OCI-M2 (cell line): ENCODE measurements around the gene RNU1-2.
"Not testable (repeated sequence)": the region's sequence is repeated elsewhere in the genome, so short reads cannot be mapped to it uniquely, and the experiment has no call there.

ENCODE experiments used
- DNase-seq: peaks from one replicate; lab custom pipeline; 2025; ENCODE audit not compliant: unreplicated experiment; lab: John Stamatoyannopoulos, UW

The RNU1-2 gene

DNA sequence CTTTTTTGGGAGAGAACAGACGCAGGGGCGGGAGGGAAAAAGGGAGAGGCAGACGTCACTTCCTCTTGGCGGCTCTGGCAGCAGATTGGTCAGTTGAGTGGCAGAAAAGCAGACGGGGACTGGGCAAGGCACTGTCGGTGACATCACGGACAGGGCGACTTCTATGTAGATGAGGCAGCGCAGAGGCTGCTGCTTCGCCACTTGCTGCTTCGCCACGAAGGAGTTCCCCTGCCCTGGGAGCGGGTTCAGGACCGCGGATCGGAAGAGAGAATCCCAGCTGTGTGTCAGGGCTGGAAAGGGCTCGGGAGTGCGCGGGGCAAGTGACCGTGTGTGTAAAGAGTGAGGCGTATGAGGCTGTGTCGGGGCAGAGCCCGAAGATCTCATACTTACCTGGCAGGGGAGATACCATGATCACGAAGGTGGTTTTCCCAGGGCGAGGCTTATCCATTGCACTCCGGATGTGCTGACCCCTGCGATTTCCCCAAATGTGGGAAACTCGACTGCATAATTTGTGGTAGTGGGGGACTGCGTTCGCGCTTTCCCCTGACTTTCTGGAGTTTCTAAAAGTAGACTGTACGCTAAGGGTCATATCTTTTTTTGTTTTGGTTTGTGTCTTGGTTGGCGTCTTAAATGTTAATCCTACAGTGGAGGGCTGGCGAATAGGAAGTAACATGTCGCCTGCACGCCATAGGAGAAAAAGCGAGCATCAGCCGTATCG, at the start of gene RNU1-2:
TSS of gene RNU1-2 (plus strand) at position 383 of the 718 bp plus-strand sequence.
- peak; percentile 26 for DNase-seq

DNA sequence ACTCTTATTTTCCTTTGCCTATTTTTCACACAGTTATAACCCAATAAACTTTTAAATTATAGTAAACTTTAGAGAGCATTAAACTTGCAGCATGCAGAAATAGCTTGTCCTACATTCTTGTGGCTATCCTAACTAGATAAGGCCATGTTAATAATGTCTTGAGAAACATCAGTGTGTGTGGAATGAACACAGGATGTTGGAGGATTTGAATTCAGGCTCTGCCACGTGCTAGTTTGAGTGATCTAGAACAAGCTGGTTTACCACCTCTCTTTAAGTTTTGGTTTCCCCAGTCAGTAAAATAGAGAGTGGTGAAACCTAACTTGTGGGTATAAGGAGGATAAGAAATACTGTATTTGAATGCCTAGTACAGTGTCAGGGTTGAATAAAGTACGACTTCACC, 39.6 kb upstream of the RNU1-2 start:
- not testable (repeated sequence) for DNase-seq

DNA sequence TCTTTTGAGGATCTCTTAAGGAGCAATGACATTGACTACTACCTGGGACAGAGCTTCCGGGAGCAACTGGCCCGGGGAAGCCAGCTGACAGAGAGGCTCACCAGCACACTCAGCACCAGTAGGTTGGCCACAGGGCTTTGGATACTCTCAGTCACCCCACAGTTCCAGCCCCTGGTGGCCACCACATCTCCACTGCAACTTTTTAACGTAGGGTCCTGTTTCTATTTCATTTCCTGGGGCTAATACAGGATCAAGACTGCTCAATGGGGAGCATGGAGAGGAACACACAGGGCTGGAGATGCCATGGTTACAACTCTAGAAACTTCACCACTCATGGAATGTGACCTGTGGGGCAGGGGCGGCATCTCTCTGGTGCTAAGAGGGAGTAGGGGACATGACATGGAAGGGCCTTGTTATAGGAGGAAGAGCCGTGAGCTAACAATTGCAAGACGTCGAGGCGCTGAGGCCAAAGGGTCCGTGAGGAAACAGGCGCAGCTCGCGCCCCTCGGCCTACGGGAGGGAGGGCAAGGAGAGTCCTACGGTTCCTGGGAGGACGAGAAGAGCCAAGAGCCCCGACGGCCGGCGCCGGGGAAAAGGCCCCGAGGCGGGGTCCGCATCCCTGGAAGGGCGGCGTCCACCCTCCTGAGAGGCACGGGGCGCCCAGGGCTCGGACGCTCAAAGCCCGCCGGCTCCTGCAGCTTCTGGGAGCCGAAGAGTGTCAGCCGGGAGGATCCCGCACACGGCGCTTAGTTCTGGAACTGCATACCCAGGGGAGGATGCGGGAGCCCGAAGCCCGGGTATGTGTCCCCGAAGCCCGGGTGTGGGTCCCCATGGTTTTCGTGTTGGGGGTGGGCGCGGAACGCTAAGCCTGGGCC, 36.4 kb upstream of the RNU1-2 start:
- DNase-seq, result not testable (repeated sequence)

DNA sequence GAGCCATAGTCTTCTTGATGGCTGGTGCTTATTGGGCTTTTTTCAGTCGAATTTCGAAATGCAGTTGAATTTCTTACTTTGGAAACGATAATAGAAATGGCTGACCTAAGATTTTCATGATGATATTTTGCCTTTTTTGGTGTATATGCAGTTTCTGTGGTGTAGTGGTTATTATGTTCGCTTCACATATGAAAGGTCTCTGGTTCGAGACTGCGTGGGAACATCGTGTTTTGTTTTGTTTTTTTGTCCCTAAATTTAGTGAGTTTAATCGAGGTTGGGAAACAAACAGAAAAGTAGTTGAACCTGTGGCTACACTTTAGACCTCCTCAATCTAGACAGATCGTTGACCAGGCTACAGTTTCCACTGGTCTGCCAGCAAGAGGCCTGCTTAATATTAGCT, 35.7 kb upstream of the RNU1-2 start:
- not testable (repeated sequence) for DNase-seq

DNA sequence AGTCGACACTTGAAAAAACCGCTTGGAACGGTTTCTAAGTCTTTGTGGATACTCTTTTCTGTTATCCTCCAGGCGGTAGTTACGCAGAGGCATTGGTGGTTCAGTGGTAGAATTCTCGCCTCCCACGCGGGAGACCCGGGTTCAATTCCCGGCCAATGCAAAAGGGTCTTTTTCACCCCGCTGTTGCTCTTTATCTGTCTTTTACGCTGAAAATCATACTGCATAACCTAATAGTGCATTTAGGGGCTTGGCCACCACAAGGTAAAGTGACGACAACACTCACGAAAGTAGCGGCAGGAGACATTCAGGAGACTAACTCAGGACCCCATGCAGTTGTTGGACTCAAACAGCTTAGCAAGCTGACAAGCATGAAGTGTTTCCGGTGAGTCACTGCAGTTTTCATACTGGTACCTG, 33.9 kb upstream of the RNU1-2 start:
- DNase-seq, result not testable (repeated sequence)

DNA sequence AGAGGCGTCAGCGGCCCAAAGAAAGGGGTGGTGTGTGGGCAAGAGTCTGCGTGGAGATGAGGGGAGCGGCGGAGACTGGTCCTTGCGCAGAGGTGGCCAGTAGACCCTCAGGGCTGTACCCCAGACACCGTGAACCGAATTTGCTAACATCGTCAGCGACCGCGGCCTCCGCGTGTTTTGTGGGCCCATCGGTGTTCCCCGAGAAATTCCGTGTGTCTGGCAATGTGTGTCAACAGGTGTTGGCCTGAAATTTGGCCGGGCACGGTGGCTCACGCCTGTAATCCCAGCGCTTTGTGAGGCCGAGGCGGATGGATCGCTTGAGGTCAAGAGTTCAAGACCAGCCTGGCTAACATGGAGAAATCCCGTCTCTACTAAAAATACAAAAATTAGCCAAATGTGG, 33.4 kb upstream of the RNU1-2 start:
- DNase-seq, result not testable (repeated sequence)

DNA sequence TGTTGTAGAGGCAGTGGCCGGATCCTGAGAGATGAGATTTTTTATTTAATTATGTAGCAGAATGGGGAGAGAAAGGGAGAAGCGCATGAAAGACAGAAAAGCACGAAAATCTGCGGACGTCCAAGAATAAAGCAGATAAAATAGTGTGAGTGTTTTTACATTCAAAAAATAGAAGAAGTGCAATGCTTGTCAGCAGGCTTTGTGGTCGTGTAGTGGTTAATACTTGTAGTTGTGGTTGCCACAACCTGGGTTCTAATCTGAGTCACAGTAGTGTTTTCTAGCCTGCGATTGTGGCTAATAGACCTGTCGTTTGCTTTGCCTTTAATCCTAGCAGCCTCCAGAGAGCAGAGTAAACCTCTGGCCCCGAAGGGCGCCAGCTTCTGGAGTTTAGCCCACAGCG, 32.8 kb upstream of the RNU1-2 start:
- DNase-seq, result not testable (repeated sequence)

DNA sequence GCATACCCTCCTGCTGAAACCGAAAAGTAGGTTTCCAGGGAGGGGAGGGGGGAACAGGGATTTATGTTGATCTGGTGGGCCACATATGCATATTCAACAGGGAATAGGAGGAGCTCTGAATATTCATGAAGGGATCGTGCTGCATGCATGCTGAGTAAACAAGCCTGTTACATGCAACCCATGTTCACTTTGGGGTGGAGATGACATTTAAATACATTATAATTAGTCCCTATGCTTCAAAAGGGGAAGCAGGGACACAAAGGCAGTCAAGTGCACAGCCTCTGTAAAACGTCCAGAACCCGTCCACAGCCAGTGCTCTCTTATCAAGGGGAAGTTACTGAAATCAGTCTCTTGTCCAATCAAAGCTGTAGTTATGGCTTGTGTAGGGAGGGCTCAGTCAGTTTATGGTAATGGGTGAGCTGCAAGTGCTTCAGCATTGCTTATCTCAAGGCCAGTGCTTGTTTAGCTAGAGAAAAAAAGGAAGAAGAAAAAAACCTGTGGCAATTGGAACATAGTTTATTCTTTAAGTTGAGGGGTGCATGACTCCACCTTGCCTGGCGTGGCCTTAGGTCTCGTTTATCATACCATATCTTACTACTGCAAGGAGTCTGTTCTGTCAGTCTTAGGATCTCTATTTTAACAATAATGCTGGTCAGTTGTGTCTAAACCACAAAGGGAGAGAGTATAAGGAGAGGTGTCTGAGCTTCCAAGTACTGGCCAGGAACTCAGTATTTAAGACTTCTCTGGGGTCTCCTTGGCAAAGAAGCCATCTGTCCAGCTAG, 28.7 kb upstream of the RNU1-2 start:
- not testable (repeated sequence) for DNase-seq

DNA sequence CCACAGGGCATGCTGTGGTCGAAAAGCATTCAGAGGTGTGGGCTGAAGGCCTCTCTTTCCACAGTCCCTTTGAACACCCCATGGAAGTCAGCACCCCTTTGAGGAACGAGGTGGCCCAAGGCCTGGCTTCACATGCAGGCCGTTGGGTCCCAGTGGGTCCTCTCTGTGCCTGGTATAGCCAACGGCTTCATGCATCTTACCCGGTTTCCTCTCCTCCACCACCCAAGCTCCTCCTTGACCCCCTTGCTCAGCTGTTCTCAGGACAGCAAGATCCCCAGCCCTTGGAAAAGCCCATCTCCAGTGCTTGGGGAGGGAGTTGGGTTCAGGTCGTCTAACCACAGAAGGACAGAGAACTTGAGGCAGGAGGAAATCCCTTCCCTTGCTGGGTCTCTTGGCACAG, 27.0 kb upstream of the RNU1-2 start:
- not testable (repeated sequence) for DNase-seq

DNA sequence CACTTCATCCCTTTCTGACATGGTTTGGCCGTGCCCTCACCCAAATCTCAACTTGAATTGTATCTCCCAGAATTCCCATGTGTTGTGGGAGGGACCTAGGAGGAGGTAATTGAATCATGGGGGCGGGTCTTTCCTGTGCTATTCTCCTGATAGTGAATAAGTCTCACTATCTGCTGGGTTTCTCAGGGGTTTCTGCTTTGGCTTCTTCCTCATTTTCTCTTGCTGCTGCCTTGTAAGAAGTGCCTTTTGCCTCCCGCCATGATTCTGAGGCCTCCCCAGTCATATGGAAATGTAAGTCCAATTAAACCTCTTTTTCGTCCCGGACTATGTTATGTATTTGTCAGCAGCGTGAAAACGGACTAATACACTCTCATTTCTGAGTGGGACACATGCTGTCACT, 25.8 kb upstream of the RNU1-2 start:
- not testable (repeated sequence) for DNase-seq

DNA sequence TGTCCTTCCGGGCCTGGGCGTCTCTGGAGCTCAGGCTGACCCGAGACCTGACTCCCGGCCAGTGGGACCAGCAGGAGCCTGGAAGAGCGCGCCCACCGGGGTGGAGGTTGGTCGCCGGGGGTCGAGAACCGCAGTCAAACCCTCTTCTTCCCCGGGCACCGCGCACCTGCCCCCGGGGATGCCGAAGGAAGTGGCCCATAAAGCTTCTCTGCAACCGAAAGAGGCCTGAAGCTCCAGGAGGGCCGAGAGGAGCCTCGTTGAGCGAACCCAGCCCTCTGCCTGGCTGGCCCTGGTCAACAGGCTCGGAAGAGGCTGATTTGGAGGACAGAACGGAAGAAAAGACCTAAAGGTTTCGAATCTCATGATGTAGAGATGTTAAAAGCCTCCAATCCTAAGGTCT, 24.6 kb upstream of the RNU1-2 start:
- DNase-seq, result not testable (repeated sequence)

DNA sequence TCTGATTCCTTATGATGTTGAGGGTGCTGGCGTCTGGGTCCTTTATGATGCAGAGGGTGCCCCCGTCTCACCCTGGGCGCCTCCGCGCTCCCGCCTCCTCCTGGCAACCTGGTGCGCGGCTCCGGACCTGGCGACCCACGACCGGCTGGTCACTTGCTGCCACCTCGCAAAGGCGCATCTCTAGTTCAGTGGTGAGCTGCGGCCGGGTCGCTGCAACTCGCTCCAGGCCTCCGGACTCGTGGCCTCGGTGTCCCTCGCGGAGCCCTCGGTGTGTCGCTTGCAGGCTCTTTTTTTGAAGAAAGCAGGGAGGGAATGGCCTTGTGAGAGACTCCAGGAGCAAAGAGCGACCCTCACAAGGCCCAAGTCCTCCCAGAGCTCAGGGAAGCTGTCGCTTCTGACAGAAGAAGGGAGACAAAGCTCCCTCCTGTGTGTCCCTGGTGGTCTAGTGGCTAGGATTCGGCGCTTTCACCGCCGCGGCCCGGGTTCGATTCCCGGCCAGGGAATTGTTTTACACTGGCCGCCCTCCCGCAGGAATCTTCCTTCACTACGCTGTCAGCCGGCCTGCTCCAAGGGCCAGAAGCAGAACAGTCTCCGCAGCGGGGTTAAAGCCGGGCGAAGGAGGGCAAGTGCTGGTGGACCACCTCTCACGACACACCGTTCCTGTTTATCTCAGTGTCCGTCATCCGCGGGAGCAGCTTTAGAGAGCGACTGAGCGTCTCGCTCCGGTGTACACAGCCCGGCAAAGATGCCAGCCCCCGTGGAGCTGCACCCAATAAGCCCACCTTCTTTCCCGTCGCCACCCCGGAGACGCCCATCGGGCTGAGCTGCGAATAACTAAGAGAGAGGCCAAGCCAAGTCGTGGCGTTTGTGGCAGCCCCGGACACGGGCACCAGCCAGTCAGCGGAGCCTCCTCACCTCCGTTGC, 23.4 kb upstream of the RNU1-2 start:
- DNase-seq, result not testable (repeated sequence)

DNA sequence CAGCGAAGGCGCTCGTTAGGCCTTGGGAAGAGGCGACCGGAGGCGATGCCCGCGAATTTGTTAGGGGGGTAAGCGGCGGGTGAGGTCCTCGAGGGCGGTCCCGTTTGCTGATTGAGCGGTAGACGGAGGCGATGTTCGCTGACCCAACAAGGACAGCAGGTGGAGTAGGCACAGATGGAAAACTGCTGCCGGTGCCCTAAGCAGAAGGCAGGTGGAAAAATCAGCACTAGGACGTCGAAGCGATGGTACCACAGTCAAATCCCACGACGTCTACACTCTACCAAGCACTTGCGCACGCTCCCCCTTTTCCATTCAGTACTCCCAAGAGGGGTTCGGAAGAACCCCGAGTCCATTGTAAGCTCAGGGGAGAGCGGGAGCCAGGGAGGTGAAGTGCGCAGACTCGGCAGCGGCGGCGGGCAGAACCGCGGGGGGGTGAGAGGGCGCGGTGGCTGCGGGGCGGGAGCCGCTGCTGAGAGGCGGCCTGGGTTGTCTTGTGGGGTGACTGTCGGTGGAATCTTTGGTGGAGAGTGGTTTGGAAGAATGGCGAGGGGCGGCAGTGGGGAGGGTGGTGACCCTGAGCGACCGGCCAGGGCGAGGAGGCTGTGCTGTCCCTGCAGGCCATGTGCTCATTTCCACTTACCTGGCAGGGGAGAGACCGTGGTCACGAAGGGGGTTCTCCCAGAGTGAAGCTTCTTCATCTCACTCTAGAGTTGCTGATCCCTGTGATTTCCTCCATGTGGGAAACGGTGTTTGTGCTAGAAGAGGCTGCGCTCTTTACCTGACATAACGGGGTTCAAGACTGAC, 22.5 kb upstream of the RNU1-2 start:
- not testable (repeated sequence) for DNase-seq

DNA sequence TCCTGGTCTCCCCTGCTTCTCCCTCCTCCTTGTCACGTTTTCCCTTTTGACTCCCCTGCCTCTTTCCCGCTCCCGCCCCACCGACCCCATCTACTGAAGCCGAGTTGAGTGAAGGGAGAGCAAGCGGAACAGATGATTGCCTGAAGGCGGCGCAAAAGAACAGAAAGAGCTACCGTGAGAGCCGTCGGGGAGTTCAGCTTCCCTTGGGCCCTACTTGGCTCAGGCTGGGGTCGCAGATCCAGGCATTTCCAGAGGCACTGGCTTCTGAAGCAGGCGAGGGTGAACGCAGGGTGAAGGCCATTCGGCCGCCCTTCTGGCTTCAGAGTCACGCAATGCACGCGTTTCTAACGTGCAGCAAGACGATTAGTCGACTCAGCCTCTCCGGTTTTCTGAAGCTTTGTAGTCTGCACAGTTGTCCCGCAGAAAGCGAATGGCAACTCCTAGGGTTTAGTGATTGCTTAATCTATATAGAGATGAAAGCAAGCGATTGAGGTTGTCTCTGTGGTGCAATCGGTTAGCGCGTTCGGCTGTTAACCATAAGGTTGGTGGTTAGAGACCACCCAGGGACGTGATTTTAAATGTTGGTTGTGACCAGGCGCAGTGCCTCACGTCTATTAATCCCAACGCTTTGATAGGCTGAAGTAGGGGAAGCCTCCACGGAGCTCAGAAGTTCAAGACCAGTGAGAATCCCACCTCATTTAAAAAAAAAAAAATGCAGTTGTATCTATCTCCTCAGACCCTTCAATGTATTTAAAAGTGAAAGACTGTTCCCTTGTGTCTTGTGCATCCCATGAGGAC, 20.6 kb upstream of the RNU1-2 start:
- not testable (repeated sequence) for DNase-seq

DNA sequence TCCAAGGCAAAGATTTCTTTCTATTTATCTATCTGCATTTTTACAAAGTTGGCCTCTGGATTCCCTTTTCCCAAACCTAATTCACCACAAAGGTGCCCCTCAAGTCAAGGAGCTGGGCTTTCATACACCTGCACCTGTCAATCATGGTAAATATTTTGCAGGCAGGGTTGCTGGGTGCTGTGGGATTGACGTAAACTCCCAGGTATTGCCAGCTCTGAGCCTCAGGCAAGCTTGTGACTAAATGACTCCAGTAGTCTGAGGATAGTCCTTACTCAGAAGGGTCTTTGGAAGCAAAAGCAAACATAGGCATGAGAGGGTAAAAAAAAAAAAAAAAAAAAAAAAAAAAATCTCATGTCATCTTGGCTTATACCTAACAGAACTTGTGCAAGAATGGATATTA, 14.0 kb upstream of the RNU1-2 start:
- DNase-seq, result not testable (repeated sequence)

DNA sequence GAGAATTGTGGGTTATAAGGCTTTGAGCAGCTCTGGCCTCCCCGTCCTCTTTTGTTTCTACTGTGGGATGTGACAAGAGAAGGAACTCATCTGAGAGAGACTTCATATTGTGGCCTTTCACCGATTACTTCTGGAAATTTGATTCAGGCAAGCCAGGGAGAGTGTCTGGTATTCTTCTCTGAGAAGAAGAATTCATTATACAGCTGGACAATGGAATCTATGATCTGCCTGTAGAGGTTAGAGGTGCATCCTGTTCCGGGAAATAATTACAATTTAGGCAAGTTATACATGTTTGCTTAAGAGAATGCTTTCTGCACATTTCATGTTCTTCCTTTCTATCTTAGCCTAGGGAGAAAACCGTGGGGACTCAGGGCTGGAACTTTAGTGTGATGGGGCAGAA, 12.8 kb upstream of the RNU1-2 start:
- no peak for DNase-seq

DNA sequence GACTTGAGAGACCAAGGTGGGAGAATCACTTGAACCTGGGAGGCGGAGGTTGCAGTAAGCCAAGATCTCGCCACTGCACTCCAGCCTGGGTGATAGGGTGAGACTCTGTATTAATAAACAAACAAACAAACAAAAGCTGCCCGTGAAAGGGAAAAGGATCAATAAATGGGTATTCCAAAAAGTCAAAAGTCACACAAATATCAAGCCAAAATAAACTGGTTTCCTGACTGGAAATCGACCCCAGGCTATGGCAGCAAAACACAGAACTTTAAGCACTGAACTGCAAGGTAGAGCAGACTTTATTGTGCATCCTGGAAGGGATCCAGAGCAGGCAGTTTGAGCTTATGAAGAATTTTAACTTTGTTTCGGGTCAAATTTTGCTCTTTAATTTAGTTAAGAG, 11.3 kb upstream of the RNU1-2 start:
- DNase-seq, result not testable (repeated sequence)

DNA sequence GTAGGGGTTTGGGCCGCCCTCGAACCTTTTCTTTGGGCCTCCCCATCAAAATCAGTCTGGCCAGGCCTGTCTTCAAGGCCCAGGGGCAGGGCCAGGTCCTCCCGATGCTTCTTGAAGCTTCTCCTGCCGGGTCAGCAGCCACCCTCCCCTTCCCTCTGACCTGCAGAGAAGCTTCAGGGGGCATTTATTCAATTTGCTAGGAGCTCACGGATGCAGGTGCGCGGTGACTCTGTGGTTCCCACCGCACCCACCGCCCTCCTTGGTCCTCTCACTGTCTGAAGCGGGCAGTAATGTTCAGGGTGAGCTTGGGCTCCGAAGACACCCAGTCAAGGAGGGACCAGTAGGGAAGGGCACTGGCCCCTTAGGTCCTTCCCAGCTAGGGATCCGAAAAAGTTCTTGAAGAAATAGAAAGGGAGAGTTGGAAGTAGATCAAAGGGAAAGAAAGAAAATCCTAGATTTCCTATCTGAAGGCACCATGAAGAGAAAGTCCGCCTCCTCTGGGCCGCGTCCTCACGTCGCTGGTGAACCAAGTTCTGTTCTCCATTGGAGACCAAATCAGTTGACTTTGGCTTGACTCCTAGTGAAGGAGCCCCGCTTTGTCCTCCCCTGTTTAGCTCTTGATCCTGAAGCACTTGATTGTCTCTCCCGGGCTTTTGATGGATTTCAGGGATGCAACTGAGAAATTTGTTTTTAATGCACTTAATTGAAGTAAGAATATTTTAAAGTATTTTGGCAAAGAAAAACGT, 8.7 kb upstream of the RNU1-2 start:
- DNase-seq, result no peak
